HG03457 (cell line): ENCODE results near the gene BCL11A.

Experiments
- ATAC-seq: cut with Tn5 transposase; IDR thresholded peaks from one replicate; pipeline ENCODE4 v1.9.1; 2021; ENCODE audit warnings: moderate number of reproducible peaks; ENCODE audit not compliant: unreplicated experiment

BCL11A gene

GRCh38 chr2:60553495-60554073 is at the start of gene BCL11A:
TSS of gene BCL11A (minus strand) at chr2:60553654. CDS start at chr2:60553270, 384 bp downstream.
- no peak for ATAC-seq

GRCh38 chr2:60602828-60603532 is 49.5 kb upstream of the BCL11A start:
- no peak for ATAC-seq

GRCh38 chr2:60602388-60602787 is 48.9 kb upstream of the BCL11A start:
- no peak for ATAC-seq

DNA sequence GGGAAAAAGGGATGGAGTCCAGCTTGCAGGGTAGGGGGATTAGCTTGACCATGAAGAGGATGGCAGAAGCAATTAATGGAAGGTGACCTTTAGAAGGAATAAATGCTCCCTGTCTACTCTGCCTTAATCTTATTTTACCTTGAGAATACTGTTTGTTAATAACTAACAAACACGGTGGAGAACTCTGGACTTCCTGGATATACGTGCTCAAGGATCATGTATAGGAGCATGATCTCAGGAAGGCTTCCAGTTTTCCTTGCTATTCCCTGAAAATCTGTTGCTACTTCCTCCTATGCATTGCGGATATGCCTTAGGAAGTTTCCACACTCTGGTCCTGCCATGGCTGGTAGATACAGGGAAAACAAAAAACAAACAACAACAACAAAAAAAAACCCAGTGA is 44.8 kb upstream of the BCL11A start:
- ATAC-seq = no peak

DNA sequence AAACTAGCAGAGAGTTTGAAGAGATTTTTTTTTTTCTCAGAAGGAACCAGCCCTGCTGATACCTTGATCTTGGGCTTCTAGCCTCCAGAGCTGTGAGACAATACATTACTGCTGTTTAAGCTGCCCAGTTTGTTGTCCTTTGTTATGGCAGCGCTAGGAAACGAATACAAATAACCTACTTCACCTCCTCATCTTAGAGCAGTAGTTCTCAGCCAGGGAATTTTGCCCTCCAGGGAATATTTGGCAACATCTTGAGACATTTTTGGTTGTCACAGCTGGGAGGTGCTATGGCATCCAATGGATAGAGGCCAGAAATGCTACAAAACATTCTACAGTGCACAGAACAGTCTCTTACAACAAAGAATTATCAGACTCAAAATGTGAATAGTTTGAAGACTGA is 43.9 kb upstream of the BCL11A start:
- ATAC-seq = no peak

DNA sequence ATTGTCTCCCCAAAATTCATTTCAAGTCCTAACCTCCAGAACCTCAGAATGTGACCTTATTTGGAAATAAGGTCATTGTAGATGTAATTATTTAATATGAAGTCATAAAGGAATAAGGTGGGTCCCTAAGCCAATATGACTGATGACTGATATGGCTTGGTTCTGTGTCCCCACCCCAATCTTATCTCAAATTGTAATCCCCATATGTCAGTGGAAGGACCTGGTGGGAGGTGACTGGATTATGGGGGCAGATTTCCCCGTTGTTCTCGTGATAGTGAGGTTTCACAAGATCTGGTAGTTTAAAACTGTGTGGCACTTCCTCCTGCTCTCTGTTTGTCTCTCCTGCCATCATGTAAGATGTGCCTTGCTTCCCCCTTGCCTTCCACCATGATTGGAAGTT is 43.0 kb upstream of the BCL11A start:
- no peak for ATAC-seq

GRCh38 chr2:60595953-60596352 is 42.5 kb upstream of the BCL11A start:
- ATAC-seq = no peak

- no peak for ATAC-seq
Measured at GRCh38 chr2:60589104-60589503, 35.6 kb upstream of the BCL11A start.

DNA sequence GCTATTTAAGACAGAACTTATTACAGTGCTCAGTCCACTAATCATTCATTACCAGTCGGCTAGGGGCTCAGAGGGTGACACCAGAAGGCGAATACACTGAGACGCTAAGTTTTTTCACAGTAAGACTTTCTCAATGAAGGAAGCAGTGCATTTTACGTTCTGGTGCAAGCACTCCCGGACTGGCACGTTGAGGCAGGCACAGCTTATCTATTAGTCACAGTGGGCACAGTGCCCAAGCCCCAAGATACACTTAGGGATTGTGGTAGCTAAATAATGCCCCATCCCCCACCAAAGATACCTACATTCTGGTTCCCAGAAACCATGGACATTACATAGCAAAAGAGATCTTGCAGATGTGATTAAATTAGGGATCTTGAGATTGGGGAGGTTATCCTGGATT is 32.6 kb upstream of the BCL11A start:
- no peak for ATAC-seq

GRCh38 chr2:60585276-60585675 is 31.8 kb upstream of the BCL11A start:
- ATAC-seq = no peak

DNA sequence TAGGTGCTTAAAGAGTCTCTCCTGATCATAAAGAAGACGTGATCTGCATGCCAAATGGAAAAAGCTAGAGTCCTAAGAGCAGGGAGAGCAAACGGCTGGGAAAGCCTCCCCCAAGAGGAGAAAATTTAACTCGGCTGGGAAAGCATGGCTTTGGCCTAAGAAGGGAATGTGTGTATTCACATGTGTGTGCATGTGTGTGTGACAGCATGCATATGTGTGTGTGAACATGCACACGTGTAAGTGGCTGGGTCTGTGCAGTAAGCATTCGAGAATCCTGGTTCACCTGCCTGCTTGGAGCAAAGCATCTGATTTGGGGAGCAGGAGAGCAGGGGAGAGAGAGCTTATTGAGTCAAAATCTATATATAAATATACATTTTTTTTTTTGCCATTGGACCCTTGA is 30.1 kb upstream of the BCL11A start:
- no peak for ATAC-seq

DNA sequence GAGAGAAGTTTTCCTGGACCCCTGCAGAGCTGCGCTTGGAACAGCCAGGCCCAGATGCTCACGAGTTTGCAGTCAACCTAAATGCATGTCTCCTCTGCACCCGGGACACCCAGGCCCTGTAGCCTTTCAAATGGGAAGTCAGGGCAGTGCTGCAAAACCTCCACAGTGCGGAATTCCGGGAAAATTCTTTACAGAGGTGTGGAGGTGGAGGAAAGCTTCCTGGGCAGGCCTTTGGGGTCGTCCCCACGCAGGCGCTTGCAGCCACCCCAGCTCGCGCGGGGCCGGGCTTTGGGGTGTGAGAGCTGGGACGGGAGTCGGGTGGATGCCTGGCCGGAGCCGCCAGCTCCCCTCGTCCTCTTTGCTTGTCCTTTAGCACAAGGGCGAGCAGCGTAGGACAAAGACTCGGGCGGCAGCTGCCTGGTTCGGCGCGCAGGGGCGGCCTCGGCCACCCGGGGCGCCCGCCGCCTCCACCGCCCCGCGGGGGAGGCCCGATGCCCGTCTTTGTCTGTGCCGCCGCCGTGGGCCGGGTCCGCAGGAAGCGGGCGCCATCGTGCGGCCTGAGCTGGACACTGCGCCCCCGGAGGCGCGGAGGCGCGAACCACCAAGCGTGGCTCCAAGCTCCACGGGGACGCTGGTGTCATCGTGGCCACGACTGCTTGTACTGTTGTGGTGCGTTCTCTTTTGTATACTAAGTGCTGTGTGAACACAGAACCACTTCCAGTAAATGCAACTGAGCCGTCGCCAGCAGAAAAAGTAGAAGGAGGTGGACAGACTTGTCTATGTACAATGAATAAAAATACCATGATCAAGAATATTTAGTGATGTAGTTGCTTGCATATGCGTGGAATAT is 28.2 kb upstream of the BCL11A start:
- peak; percentile 84 for ATAC-seq

DNA sequence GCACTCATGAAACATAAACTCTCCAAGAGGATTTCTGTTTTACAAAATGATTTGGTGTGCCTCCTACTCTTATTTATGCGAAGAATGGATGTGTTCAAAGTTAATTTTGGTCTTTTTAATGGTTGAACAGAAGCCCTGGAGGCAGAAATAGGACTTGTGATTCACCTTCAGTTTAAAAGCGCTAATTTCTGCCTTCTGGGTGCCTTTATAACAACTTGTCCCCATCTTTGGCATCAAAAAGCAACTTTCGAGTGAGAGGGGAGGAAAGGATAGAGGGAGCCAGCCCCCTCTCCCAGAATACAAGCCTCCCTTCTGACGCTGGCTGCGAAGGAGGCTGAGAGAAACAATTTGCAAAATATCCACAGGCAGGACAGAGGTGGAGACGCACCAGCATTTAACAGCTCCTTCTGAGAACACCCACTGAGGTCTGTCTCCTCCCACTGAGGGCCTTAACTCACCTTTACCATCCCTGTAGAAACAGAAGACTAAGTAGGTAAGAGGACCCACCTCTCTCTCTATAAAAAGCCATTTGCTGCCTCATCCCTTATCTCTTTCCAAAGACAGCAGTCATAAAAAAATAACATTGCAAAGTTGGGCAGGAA is 24.3 kb upstream of the BCL11A start:
- ATAC-seq = no peak

- ATAC-seq = no peak
Measured at GRCh38 chr2:60573251-60573650, 19.8 kb upstream of the BCL11A start.

- no peak for ATAC-seq
Measured at GRCh38 chr2:60570251-60570650, 16.8 kb upstream of the BCL11A start.

GRCh38 chr2:60569680-60570111 is 16.2 kb upstream of the BCL11A start:
- ATAC-seq = no peak

- ATAC-seq = no peak
Measured at GRCh38 chr2:60567919-60568768, 14.7 kb upstream of the BCL11A start.

DNA sequence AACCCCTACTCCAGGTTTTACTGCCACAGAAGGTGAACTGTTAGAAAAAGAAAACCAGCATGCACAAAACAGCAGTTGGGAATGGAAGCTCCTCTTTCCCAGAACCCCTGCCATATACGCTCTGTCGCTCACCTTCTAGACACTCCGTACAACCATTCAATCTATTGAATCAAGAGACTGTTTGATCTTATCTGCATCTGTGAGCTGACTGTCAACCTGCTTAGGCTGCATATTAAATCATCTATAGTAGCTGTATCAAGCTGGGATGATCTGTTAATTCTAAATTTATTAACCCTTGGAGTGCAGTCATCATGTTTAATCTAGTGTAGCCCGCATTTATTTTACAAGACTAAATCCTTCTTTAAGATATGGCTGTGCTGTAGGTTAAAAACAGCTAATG is 13.6 kb upstream of the BCL11A start:
- ATAC-seq = no peak

DNA sequence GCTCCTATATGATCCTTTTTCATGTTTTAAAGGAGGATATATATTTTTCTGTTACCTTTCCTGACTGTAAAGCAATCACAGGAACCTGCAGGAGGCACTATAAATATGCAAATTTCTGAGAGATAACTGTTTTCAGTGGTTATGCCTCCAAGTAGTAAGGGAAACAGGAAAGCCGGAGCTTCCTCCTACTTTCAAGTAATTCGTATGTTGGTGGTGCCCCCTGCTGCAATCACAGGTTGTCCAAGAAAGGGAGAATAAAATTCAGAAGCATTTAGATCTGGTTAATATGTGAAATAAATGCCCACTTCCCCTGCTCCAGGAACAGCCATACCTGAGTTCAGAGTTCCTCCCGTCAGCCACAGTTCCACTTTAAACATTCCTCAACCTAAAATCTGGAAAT is 12.0 kb upstream of the BCL11A start:
- no peak for ATAC-seq
